Measurements from ENCODE around the gene PDSS2.
"Not testable (repeated sequence)": the region's sequence is repeated elsewhere in the genome, so short reads cannot be mapped to it uniquely, and the experiment has no call there.

Gene PDSS2

DNA sequence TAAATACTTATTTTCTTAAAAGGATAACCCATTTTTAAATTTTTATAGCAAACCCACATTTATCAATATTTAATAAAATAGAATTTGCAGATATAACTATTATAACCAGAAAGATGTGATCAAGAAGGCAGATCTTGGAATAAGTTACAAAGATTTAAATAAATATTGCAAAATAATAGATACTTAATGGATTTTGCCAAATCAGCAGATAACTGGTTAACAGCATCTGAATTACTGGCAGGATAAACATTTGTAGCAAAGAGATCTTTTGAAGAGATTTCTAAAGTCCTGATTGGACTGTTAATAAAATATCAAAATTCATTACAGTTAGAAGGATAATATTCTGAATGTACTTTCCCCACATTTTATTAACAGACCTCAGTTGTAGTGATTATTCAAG lies 144.2 kb downstream of the PDSS2 start:
- DNase-seq: no peak

DNA sequence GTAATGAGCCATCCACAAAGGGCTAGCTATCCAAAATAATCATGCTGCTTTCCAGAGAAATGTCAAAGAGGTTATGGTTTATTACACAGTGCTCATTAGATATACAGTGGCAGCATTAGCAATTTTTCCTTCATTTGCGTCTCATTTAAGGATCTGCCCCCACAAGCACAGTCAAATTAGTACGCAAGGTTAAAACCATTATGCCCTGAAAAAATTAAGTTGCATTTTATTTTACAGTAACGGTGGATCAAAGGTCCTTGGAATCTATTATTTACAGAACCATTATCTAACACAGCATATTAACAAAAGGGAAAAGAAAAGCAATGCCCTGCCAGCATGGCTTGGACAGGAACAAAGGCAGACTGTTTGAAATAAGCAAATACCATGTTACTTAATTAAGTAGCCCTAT lies 144.8 kb downstream of the PDSS2 start:
- no peak for DNase-seq

DNA sequence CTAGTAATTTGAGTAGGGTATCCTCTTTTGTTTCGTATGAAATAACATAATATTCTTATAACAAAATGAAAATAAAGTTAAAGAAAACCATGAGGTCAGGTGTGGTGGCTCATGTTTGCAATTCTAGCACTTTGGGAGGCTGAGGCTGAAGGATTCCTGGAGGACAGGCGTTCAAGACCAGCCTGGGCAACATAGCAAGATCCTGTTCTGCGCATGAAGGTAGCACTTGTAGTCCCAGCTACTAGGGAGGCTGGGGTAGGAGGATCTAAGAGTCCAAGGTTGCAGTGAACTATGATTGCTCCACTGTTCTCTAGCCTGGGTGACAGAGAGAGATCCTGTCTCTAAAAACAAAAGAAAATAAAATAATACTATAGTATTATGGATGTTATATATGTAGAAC lies 145.6 kb downstream of the PDSS2 start:
- no peak for DNase-seq

DNA sequence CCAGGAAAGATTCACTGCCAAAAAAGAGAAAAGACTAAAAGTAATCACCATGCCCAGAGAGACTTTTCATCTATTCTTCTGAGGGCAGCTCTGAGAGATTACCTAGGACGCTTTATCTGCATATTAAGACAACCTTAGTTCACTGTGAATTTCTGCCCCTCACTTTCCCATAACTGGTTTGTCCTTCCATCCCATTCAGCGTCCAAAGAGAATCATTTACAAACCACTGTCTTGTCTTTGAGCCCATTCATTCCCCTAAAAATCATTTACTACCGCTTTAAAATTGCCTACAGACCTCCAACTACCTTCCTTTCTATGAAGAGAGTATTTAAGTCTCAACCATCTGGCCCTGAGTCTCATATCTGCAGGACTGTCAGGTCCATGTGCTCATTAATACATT lies 149.0 kb downstream of the PDSS2 start:
- DNase-seq: no peak

DNA sequence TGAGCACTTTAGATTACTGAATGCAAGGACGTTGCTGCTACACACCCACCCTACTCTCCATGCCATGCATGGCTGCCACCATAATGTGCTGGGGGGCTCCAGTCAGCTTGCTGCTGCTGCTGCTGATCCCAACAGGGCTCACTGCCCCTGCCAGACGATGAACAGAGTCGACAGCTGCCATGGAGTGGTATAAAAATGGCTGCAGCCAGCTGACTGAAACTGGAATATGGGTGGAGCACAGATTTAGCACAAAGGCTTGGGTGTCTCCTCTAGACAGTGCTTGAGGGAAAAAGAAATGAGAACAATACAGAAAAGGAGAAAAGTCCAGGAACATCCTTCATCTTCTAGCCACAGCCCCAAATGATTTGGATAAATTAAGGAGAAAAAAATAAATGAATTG lies 150.7 kb downstream of the PDSS2 start:
- no peak for DNase-seq

DNA sequence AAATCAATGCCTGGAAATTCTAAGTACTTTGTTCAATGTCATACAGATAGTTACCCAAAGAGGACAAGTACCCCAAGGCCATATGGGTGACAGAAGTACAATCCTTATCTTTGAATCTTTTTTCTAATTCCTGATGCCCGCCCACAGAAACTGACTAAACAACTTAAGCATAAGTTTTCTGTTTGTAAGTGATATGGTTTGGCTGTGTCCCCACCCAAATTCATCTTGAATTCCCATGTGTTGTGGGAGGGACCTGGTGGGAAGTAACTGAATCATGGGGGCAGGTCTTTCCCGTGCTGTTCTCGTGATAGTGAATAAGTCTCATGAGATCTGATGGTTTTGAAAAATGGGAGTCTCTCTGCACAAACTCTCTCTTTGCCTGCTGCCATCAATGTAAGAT lies 153.4 kb downstream of the PDSS2 start:
- DNase-seq: not testable (repeated sequence)

DNA sequence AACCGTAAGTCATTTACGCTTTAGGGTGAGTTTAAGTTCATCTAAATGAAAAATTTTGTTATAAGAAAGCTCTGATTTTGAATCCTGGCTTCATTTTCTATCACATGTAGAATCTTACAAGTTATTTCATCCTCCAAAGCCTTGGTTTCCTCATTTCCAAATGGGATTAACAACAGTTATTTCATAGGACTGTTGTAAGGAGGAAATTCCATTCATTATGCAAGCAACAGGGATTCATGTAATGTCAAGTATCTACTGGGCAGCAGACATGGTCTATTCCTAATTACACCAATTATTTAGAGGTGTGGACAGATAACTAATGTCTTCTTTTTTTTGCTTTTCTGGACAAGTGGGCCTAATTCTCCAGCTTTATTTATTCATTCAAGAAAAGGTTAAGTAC lies 154.0 kb downstream of the PDSS2 start:
- DNase-seq: no peak

DNA sequence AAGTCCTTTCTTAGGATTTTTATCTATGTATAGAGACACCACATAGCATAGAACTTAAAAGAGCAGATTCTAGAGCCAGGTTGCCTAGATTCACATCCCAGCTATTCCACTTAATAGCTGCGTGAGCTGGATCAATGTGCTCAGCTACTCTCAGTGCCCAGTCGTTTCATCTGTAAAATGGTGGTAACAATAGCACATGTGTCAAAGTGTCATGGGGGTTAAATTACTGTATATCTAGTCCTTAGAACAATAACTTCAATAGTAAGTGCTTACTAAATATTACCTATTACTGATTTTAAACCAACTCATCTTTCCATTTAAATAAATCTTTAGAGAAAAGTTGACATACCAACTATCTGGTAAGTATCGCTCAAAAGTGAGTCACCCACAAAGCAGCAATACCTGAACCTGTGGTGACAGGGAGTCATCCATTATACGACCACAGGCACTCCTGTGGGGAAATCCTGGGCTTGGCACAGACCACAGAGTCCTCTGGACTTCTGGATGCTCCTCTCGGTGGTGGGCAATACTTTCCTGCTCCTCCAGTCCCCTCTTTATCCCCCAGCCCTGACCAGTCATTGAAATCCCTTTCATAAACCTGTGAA lies 154.8 kb downstream of the PDSS2 start:
- no peak for DNase-seq

DNA sequence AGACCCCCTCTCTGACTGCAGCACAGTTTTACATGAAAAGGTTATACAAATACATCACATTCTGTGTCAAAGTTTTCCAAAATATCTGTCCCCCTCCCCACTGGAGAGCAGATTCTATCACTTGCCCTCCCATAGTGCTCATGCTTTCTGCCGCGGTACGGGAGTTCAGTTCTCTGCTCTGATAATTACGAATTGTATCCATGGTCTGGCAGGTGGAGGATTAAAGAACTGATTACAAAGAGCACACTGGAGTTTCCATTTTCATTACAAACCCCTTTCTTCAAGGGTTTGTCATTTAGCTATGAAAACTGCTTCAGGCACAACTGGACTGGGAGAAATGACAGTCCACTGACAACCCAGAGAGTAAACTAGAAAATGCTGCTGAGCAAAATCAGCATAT lies 166.0 kb downstream of the PDSS2 start:
- DNase-seq: no peak

DNA sequence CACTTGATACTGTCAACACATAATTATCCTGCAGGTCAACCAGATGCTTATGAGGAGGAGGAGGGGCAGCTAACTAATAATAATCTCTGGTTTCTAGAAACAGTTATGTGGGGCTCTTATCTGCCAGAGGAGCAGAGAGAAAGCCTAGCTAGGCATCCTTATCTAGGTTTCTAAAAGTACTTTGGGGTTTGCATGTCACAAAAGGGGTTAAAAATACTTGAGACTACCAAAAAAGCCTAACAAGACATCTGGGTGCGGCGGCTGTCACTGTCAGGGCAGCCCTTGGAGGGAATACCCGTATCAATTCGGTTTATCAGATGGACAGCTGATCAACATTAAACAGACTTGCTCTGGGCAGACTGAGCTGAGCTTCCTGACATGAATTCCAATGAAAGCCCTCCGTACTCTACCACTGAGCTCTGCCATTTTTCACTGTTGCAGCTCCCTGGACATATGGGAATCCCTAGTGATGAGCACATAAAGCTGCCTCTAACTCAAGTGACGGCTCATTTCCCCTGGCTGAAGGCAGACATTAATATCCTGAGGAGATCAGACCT lies 166.6 kb downstream of the PDSS2 start:
- no peak for DNase-seq

DNA sequence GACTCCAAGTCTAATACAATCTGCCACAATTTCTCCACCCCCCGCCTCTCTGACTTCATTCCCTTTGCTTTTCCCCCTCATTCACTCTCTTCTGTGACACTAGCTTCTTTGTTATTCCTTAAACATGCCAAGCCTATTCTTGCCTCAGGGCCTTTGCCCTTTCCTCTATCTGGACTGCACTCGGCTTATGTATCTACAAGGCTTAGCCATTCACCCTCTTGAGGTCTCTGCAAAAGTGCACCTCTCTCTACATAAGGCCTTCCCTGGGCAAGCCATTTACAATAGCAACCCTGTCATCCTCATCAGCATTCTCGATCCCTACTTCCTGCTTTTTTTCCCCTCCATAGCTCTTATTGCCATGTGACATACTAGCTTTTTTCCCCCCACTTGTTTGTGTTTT lies 168.9 kb downstream of the PDSS2 start:
- no peak for DNase-seq

DNA sequence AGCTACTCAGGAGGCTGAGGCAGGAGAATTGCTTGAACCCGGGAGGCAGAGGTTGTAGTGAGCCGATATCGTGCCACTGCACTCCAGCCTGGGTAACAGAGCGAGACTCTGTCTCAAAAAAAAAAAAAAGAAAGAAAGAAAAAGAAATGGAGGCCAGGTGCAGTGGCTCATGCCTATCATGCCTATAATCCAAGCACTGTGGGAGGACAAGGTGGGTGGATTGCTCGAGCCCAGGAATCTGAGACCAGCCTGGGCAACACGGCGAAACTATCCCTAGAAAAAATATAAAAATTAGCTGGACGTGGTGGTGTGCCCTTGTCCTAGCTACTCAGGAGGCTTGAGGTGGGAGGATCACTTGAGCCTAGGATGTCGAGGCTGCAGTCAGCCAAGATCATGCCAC lies 170.1 kb downstream of the PDSS2 start:
- DNase-seq: not testable (repeated sequence)

DNA sequence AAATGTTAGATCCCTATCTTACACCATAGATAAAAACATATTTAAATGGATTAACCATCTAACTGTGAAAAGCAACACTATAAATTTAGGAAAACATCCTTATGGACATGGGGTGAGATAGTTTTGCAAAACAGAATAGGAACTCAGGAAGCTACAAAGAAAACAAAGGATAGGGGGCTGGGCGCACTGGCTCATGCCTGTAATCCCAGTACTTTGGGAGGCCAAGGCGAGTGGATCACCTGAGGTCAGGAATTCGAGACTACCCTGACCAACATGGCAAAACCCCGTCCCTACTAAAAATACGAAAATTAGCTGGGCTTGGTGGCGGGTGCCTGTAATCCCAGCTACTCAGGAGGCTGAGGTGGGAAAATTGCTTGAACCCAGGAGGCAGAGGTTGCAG lies 173.7 kb downstream of the PDSS2 start:
- DNase-seq: not testable (repeated sequence)

DNA sequence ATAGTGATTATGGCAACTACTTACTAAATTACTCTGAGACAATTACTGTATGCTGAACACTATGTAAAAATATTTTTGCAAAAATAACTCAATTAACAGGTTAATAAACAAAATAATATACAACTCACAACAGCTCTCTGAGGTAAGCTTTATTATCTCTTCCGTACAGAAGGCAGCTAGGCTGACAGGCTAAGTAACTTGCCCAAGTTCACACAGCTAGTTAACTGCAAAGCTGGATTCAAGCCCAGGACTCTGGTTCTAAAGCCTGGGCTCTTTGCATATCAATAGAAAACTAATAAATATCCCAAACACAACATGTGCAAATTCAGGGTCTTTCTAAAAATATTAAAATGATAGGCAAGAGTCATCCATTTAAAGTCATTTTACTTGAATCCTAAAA lies 174.6 kb downstream of the PDSS2 start:
- no peak for DNase-seq

DNA sequence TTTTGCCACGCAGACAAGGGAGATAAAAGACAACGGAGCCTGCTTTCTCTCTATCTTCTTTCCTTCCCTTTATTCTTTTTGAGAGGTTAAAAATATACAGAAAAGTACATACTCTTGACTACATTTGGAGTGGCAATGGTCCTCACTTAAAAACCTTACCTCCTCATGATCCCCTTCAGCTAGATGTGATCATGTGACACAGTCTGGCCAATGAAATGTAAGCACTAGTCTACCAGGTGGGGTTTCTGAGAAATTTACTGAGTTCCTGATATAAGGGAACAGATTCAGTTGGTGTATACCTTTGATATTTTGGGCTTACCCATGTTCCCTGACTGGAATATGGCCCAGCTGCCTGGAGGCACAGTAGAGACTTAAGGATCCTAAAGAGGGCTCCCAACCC lies 178.6 kb downstream of the PDSS2 start:
- no peak for DNase-seq

DNA sequence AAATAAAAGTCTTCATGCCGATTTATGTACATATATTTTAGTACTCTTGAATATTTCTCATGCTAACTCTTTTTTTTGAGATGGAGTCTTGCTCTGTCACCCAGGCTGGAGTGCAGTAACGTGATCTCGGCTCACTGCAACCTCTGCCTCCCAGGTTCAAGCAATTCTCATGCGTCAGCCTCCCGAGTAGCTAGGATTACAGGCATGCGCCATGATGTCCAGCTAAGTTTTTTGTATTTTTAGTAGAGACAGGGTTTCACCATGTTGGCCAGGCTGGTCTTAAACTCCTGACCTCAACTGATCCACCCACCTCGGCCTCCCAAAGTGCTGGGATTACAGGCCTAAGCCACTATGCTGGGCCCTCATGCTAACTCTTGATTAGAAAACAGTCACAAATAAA lies 179.4 kb downstream of the PDSS2 start:
- not testable (repeated sequence) for DNase-seq

DNA sequence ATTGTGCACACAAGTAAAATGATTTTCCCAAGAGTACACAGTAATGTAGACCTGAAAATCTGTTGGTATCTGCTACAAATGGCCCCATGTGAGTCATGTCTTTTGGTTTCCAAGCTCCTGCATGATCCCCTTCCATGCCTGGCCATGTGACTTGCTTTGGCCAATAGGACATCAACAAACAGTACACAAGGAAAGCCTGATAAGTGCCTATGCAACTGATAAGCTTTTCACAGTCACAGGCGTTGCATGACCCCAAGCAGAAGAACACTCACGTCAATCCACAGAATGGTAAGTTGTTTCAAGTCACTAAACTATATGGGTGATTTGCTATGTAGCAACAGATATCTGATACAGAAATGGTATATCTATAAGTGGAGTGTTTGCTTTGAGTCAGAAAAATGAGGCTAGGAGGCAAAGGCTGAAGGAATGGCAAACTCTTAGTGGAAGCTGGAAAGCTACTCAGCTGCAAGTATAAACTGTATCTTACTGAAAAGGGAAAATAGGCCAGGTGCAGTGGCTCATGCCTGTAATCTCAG lies 184.0 kb downstream of the PDSS2 start:
- DNase-seq: no peak

DNA sequence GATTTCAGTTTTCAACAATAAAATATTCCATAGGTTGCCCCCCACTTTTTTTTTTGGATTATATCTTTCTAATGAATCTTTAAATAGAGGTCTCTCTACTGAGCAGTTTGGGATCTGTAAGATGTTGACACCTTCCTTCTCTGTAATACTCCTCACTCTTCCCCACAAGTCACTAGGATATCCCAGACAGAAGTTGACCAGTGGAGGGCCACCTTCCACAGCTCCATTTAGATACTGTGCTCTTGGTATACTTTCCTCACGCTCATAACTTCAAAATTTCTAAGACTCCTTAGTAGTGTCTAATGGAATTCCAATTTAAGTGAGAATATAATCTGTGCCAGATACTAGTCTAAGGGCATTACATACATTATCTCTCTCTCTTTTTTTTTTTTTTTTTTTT lies 185.1 kb downstream of the PDSS2 start:
- DNase-seq: no peak

DNA sequence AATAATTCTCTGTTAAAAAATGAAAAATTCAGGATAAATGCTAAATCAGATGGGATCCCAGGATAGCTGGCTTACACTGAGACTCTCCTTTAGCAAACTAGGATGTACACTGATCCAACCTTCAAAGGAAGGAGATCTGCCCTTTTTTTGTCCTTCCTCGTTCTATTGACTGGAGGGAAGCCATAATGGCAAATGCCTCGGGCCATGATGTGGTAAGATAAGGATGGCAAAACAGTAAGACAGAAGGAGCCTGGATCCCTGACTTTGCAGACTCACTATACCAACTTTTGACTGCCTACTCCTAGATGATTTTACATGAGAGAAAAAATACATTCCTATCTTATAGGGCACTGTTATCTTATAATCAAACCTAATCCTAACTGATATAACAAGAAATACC lies 187.1 kb downstream of the PDSS2 start:
- DNase-seq: no peak

DNA sequence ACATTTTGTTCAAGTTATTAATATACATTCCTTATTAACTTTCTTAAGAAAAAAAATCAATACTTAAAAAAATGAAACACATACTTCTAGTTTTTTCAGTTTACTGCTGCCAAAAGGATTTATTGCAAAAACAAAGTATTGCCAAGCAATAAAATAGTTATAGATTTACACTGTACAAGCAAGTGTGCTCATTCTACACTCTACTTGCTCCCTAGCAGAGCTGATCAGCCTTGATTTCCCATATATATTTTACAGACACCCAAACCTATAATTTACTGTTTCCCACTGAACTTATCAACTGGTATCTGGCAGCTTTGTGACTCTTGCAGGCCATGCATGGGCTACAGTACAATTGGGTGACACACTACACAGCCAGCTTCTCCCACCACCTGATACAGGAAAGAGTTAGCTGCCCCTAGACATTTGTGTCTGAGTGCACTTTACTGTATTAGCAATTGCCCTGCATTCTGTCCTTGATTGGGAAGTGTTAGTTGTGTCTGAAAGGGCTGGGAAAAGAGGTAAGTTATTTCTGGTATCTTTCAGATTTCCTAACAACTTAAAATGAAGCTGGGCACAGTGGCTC lies 188.1 kb downstream of the PDSS2 start:
- no peak for DNase-seq

DNA sequence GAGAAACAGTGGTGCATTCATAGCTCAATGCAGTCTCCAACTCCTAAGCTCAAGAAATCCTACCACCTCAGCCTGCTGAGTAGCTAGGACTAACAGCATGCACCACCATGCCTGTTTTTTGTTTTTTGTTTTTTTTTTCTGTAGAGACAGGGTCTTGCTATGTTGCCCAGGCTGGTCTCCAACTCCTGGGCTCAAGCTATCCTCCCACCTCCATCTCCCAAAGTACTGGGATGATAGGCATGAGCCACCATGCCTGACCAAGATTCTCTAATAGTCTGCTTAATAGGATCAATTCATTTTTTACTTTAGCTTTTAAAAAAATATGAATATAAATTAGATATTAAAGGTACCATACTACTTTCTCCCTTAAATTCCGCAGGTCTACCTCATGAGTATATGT lies 191.7 kb downstream of the PDSS2 start:
- no peak for DNase-seq

DNA sequence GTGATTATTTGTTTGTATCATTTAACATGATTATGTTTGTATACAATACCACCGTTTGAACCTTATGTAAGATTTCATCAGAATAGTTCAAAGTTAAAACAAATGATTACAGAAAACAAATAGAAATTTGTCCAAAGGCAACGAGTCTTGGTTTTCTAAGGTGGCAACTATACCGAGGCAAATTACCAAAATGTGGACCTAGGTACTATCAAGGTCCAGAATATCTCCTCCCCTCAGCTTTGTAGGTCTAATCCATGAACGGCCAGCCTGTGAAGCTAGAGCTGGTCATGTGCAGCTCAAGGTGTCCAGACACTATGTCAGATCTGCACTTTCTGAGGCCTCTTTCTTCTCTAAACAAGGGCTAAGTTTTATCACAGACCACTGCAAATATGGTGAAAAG lies 192.4 kb downstream of the PDSS2 start:
- no peak for DNase-seq

DNA sequence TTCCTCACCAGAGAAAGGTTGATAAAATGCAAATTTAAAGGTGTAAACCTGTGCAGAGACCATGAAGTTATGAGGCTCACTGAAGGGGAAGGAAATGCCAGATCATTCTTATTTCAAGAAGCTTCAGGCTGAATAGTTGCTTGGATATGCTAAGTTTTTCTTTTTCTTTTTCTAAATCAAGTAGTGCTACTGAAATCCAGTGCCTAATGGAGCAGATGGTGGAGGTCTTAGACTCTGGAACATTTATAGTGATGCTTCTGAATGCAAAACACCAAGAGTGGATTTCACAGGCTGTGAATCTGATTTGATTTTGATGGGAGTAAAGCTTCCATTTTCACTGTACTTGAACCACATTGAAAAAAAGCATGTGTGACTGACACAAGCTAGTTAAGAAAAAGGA lies 192.8 kb downstream of the PDSS2 start:
- no peak for DNase-seq

DNA sequence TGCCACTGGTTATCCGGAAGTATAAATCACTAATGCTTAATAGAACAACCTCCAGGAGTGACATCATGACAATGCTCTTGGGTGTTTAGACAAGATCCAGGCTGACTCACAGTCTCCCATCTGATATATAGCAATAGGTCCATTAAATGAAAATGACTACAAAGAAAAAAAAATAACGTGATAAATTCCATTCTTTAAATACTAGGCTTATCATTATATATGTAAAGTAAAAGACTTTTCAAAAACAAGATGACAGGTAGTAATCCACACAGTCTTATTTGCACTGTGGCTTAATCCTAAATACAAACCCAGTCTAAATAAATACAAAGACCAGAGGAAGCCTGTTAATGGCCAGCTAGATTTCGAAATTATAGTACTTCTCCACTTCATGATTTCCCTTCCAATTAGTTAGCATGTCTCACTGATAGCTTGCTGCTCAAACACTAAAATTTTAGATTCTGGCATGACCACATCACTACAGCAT lies 195.0 kb downstream of the PDSS2 start:
- DNase-seq: no peak

DNA sequence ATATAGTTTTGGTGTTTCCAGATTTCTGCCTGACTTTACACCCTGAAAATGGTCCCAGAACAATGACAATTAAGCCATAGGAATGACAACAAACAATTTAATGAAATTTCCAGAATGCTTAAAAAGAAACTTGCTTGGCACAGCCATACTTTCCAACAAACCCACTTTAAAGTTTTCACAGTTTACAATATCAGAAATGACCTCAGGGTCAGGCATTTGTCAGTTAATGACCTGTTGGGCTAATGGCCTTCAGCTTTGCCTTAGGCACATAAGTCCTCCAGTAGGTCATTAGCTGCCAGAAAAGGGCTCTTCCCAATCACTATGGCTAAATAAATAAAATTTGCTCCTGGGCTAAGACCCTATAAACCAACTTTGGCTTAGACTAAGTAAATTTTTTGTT lies 199.4 kb downstream of the PDSS2 start:
- no peak for DNase-seq

All from activated CD4-positive, alpha-beta T cell treated with anti-CD3 and anti-CD28 coated beads, Interleukin-2, amount 50 U/mL, for 1 hour (primary cell).